ENCODE results near the gene FH.

Gene FH

GRCh38 chr1:241453732-241454131, 65.8 kb downstream of the FH start:
- H3K4me1 ChIP-seq (ENCODE audit: control insufficient read depth, insufficient read depth, low read length): no peaks in the 10 kb centered on the region

GRCh38 chr1:241451956-241452355, 67.6 kb downstream of the FH start:
- no peak overlapping the region for H3K9ac ChIP-seq (ENCODE audit: low read length)

More at GRCh38 chr1:241453732-241454131, 65.8 kb downstream of the FH start:
- no peak overlapping the region for H3K4me3 ChIP-seq (ENCODE audit: low read length)
- no peaks in the 10 kb centered on the region for H3K36me3 ChIP-seq (ENCODE audit: control insufficient read depth, insufficient read depth, low read length, severe bottlenecking)
- H3K9me3 ChIP-seq (ENCODE audit: control insufficient read depth, low read length): no peaks in the 10 kb centered on the region
- no peak overlapping the region for H3K9ac ChIP-seq (ENCODE audit: low read length)
- no peak for DNase-seq (ENCODE audit: low read depth)
- H3K27me3 ChIP-seq (replicated peaks; ENCODE audit: control insufficient read depth, insufficient read depth, low read length): no peaks in the 10 kb centered on the region

More at GRCh38 chr1:241451956-241452355, 67.6 kb downstream of the FH start:
- Histone ChIP-seq H3K36me3 (ENCODE audit: control insufficient read depth, insufficient read depth, low read length, severe bottlenecking) (no peaks in the 10 kb centered on the region), H3K27me3 (replicated peaks; ENCODE audit: control insufficient read depth, insufficient read depth, low read length) (no peaks in the 10 kb centered on the region), H3K9me3 (ENCODE audit: control insufficient read depth, low read length) (no peaks in the 10 kb centered on the region), H3K4me3 (ENCODE audit: low read length) (no peak overlapping the region), H3K4me1 (ENCODE audit: control insufficient read depth, insufficient read depth, low read length) (no peaks in the 10 kb centered on the region)
- no peak for DNase-seq (ENCODE audit: low read depth)
